Right lobe of liver (tissue), 4 donors: ENCODE measurements around the gene MBOAT7.

Experiments
- CTCF ChIP-seq, 4 donors: fragments of 200-600 bp in 3 of 4; fragments of 450-650 bp in 1 of 4; IDR thresholded peaks; one replicate each; pipeline versions ENCODE4 v1.5.1 to v1.8.0; 2016 to 2022; ENCODE audit warnings: antibody characterized with exemption in 4 of 4, mild to moderate bottlenecking in 2 of 4
- POLR2A ChIP-seq: fragments of 450-650 bp; IDR thresholded peaks from one replicate; pipeline ENCODE4 v1.6.1; 2017; ENCODE audit warnings: antibody characterized with exemption, mild to moderate bottlenecking
- donor health status: DM: no; HTN: no; CAD: no.
- donor health status: DM: no; HTN: no; CAD: no.
- donor health status: DM: no; HTN: yes; CAD: no.

GRCh38 chr19:54204767-54205468 lies 15.5 kb upstream of the MBOAT7 start:
- no peak for TF ChIP-seq POLR2A
- TF ChIP-seq CTCF (IDR thresholded peaks at IDR 0.05): no peak
